GM12873 (cell line): Measurements from ENCODE around the gene UBE2D4.
"Not testable (repeated sequence)": the region's sequence is repeated elsewhere in the genome, so short reads cannot be mapped to it uniquely, and the experiment has no call there.

Experiments
- CTCF ChIP-seq: IDR thresholded peaks from 2 replicates; pipeline ENCODE4 v1.5.1; 2012; ENCODE audit warnings: low read depth, mild to moderate bottlenecking, moderate library complexity, low read length, control low read depth; ENCODE audit not compliant: insufficient read depth; ENCODE audit errors: missing control alignments

Gene UBE2D4

GRCh38 chr7:43997532-43997931, 71.3 kb downstream of the UBE2D4 start, which contains the start of gene SPDYE1:
TSS of gene SPDYE1 (plus strand) at chr7:43997897. CDS start at chr7:43999950, 2,053 bp downstream.
- not testable (repeated sequence) for TF ChIP-seq CTCF
